MM.1S (cell line): ENCODE data around the gene UACA.

Experiments used
- DNase-seq: peaks from one replicate; pipeline ENCODE4 v3.0.0-alpha.2; 2015
- H2AFZ ChIP-seq: fragments of 300-600 bp; sonication (generic); 2 replicates; pipeline ENCODE4 v1.6.0; 2016; ENCODE audit warnings: antibody characterized with exemption, low read length
- H3F3A ChIP-seq: fragments of 300-600 bp; sonication (generic); 2 replicates; pipeline ENCODE4 v1.6.1; 2016; ENCODE audit warnings: mild to moderate bottlenecking, antibody characterized with exemption, low read length, moderate library complexity, mixed read lengths; ENCODE audit not compliant: insufficient read depth
- H3K27ac ChIP-seq: fragments of 300-600 bp; sonication (generic); 2 replicates; pipeline ENCODE4 v1.5.1; 2016; ENCODE audit warnings: mild to moderate bottlenecking, low read length
- H3K27me3 ChIP-seq: fragments of 300-600 bp; sonication (generic); replicated peaks from 2 replicates; pipeline ENCODE4 v1.6.0; 2016; ENCODE audit warnings: low read length; ENCODE audit not compliant: insufficient read depth
- H3K36me3 ChIP-seq: fragments of 300-600 bp; sonication (generic); replicated peaks from 2 replicates; pipeline ENCODE4 v1.6.1; 2016; ENCODE audit warnings: mild to moderate bottlenecking, low read length, mixed read lengths; ENCODE audit not compliant: insufficient read depth
- H3K4me1 ChIP-seq: fragments of 300-600 bp; sonication (generic); 2 replicates; pipeline ENCODE4 v1.6.1; 2016; ENCODE audit warnings: low read length, mixed read lengths
- H3K4me2 ChIP-seq: fragments of 300-600 bp; sonication (generic); 2 replicates; pipeline ENCODE4 v1.6.0; 2016; ENCODE audit warnings: low read depth, low read length
- H3K4me3 ChIP-seq: fragments of 300-600 bp; sonication (generic); 2 replicates; pipeline ENCODE4 v1.5.1; 2016; ENCODE audit warnings: low read length, mixed read lengths
- H3K79me2 ChIP-seq: fragments of 300-600 bp; sonication (generic); 2 replicates; pipeline ENCODE4 v1.6.1; 2016; ENCODE audit warnings: mixed run types, low read length, mixed read lengths
- H3K9ac ChIP-seq: fragments of 300-600 bp; sonication (generic); 2 replicates; pipeline ENCODE4 v1.6.1; 2016; ENCODE audit warnings: low read length, mixed read lengths
- H3K9me2 ChIP-seq: fragments of 300-600 bp; sonication (generic); replicated peaks from 2 replicates; pipeline ENCODE4 v1.6.1; 2016; ENCODE audit warnings: mild to moderate bottlenecking, low read length, mixed read lengths; ENCODE audit not compliant: insufficient read depth
- H3K9me3 ChIP-seq: fragments of 300-600 bp; sonication (generic); replicated peaks from 2 replicates; pipeline ENCODE4 v1.6.1; 2016; ENCODE audit warnings: mild to moderate bottlenecking, low read length, mixed read lengths; ENCODE audit not compliant: insufficient read depth
- H4K20me1 ChIP-seq: fragments of 300-600 bp; sonication (generic); 2 replicates; pipeline ENCODE4 v1.6.1; 2016; ENCODE audit warnings: mild to moderate bottlenecking, low read length, moderate library complexity, mixed read lengths; ENCODE audit not compliant: insufficient read depth
- EZH2 ChIP-seq: fragments of 300-600 bp; sonication (generic); optimal IDR thresholded peaks from 2 replicates; pipeline ENCODE3; 2017; ENCODE audit warnings: low read depth, mild to moderate bottlenecking, antibody characterized with exemption, low read length, mixed read lengths
- EZH2phosphoT487 ChIP-seq: fragments of 300-600 bp; sonication (generic); IDR thresholded peaks from 2 replicates; pipeline ENCODE4 v1.6.1; 2018; ENCODE audit warnings: antibody characterized with exemption, low read length
- TF ChIP-seq, protein P1 (sequence below): fragments of 300-600 bp; sonication (generic); IDR thresholded peaks from 2 replicates; pipeline ENCODE4 v1.5.1; 2016; ENCODE audit warnings: antibody characterized with exemption, low read length, mixed read lengths

UACA gene

DNA sequence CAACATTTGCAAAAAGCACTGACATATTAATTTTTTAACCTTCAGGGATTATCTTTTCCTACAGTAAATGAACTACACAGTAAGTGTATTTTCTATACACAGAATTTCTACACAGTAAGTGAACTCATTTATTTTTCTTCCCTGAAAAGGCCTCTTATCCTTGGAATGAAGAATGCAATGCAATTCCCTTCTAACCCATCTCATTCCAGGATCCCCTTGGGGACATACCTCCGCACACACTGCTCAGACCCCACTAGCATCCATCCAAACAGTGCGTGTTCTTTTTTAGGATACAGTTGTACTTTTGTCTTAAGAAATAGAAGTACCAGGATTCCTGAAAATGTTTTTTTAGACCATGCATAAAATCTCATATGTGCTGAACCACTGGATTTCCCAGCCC, 152.8 kb downstream of the UACA start:
- no peak overlapping the region for H2AFZ ChIP-seq
- no peaks in the 10 kb centered on the region for H3K9me2 ChIP-seq
- no peaks in the 10 kb centered on the region for H3K27me3 ChIP-seq
- H3F3A ChIP-seq = no peaks in the 10 kb centered on the region
- no peak for TF ChIP-seq EZH2
- TF ChIP-seq, protein P1, sequence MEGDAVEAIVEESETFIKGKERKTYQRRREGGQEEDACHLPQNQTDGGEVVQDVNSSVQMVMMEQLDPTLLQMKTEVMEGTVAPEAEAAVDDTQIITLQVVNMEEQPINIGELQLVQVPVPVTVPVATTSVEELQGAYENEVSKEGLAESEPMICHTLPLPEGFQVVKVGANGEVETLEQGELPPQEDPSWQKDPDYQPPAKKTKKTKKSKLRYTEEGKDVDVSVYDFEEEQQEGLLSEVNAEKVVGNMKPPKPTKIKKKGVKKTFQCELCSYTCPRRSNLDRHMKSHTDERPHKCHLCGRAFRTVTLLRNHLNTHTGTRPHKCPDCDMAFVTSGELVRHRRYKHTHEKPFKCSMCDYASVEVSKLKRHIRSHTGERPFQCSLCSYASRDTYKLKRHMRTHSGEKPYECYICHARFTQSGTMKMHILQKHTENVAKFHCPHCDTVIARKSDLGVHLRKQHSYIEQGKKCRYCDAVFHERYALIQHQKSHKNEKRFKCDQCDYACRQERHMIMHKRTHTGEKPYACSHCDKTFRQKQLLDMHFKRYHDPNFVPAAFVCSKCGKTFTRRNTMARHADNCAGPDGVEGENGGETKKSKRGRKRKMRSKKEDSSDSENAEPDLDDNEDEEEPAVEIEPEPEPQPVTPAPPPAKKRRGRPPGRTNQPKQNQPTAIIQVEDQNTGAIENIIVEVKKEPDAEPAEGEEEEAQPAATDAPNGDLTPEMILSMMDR = no peak
- TF ChIP-seq EZH2phosphoT487 = no peak
- H3K9ac ChIP-seq = no peak overlapping the region
- no peak overlapping the region for H3K27ac ChIP-seq
- no peak overlapping the region for H3K4me2 ChIP-seq
- no peaks in the 10 kb centered on the region for H3K79me2 ChIP-seq
- no peak overlapping the region for H3K4me3 ChIP-seq
- no peaks in the 10 kb centered on the region for H3K9me3 ChIP-seq
- H3K4me1 ChIP-seq = no peaks in the 10 kb centered on the region
- H3K36me3 ChIP-seq = no peaks in the 10 kb centered on the region
- H4K20me1 ChIP-seq = no peaks in the 10 kb centered on the region
- no peak for DNase-seq

DNA sequence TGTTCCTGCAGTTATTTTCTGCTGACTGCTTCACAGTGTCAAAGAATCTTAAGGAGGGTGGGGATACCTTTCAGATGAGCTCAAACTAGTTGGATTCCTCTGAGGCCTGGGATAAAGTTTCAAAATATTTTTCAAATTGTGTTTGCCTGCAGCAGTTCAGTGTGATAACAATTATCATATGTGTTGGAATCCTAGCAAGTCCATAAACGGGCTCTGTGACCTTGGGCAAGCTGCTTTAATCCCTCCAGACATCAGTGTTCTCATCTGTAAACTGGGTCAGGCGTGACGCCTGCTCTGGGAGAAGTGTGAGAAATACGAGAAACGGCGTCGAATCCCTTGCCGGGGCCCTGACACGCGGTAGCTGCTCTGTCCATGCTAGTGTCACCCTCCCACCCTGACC, 153.5 kb downstream of the UACA start:
- no peaks in the 10 kb centered on the region for H3K9me3 ChIP-seq
- no peaks in the 10 kb centered on the region for H3K27me3 ChIP-seq
- no peak overlapping the region for H3K27ac ChIP-seq
- no peaks in the 10 kb centered on the region for H3K4me1 ChIP-seq
- DNase-seq = no peak
- H3K4me3 ChIP-seq = no peak overlapping the region
- H3K79me2 ChIP-seq = no peaks in the 10 kb centered on the region
- no peak overlapping the region for H2AFZ ChIP-seq
- no peaks in the 10 kb centered on the region for H3K9me2 ChIP-seq
- H3F3A ChIP-seq = no peaks in the 10 kb centered on the region
- TF ChIP-seq EZH2phosphoT487 (no peak), EZH2 (no peak)
- TF ChIP-seq, protein P1 = no peak
- no peaks in the 10 kb centered on the region for H3K36me3 ChIP-seq
- H3K4me2 ChIP-seq = no peak overlapping the region
- no peak overlapping the region for H3K9ac ChIP-seq
- no peaks in the 10 kb centered on the region for H4K20me1 ChIP-seq

DNA sequence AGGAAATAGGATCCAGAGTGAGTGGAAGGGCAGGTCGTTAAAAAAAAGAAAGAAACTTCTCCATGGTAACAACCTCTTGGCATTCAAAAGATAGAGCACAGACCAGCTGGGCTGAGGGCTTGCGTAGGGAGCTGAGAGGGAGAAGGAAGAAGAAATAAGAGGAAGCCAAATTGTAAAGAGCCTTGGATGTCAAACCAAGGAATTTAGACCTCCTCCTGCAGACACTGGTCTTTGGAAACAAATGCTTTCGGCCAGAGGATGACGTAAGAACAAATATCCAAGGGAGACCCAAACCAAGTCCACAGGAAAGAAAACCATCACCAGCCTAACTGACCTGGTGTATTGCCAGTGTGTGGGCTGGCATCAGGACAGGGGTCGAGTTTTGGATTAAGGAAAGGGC, 155.2 kb downstream of the UACA start:
- no peak for TF ChIP-seq EZH2
- no peak for TF ChIP-seq EZH2phosphoT487
- Histone ChIP-seq H3K27me3 (no peaks in the 10 kb centered on the region), H3K4me2 (no peak overlapping the region), H4K20me1 (no peaks in the 10 kb centered on the region), H3K36me3 (no peaks in the 10 kb centered on the region), H3K9me3 (no peaks in the 10 kb centered on the region), H3K9ac (no peak overlapping the region), H3K4me3 (no peak overlapping the region), H2AFZ (no peak overlapping the region), H3K27ac (no peak overlapping the region), H3K79me2 (no peaks in the 10 kb centered on the region), H3F3A (no peaks in the 10 kb centered on the region), H3K9me2 (no peaks in the 10 kb centered on the region), H3K4me1 (no peaks in the 10 kb centered on the region)
- no peak for DNase-seq

DNA sequence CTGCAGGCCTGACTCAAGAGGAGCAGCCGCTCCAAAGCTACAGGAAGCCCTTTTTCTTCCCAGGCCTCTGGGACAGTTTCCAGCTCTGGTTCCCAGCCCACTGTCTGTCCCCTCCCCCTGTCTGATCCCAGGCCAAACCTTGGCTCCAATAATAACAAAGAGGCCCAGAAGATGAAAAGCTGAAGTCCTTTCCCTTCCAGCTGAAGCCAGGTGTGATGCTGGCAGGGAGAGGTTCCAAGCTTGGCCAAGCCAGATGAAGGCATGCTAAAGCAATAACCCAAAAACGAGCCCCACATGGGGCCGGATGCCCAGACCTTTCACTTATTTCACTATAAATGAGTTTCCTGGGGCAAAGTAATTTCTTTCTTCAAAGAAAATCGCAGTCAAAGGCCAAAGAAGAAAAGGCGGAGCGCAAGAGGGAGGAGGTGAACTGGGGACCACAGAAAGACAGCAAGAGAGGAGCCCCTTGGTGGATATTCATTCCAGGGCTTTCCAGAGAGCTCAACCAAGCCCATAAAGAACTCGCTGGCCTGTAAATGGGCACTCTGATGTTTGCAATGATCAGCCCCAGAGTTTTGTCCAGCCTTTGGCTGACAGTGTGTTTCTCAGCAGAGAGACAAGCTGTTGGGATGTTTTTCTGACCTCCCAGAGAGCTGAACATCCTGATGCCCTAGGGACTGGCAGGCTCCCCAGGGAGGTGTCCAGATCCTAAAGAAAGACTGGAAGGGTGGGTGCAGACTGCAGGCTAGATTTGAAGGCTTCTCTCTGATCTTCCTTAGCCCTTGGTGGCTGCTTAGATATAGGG, 157.6 kb downstream of the UACA start:
- Histone ChIP-seq H3K9ac (no peak overlapping the region), H3K27me3 (no peaks in the 10 kb centered on the region), H3K27ac (no peak overlapping the region), H3K9me3 (no peaks in the 10 kb centered on the region), H3K36me3 (no peaks in the 10 kb centered on the region), H3K9me2 (no peaks in the 10 kb centered on the region), H4K20me1 (no peaks in the 10 kb centered on the region), H3K79me2 (no peaks in the 10 kb centered on the region), H3K4me3 (no peak overlapping the region), H2AFZ (no peak overlapping the region), H3K4me1 (no peaks in the 10 kb centered on the region), H3F3A (no peaks in the 10 kb centered on the region), H3K4me2 (no peak overlapping the region)
- no peak for TF ChIP-seq EZH2
- TF ChIP-seq EZH2phosphoT487 = no peak
- TF ChIP-seq, protein P1 = no peak
- DNase-seq = no peak
